ENCODE measurements around the gene DENND1A.

- no peak for TF ChIP-seq POLR2A (IDR thresholded peaks at IDR 0.05)
- TF ChIP-seq CTCF (IDR thresholded peaks at IDR 0.05) = no peak
- no peak for TF ChIP-seq EP300 (IDR thresholded peaks at IDR 0.05)
- no peak for TF ChIP-seq POLR2AphosphoS5 (IDR thresholded peaks at IDR 0.05)
Observed at GRCh38 chr9:123607479-123607878, 322.4 kb downstream of the DENND1A start.
